ENCODE data around the gene AFF3. TPM values are rescaled to one million over a fixed set of nuclear protein-coding genes. Genes with fewer than 3 reads are reported as not detected.
"Not testable (repeated sequence)": the region's sequence is repeated elsewhere in the genome, so short reads cannot be mapped to it uniquely, and the experiment has no call there.

Gene AFF3
- total RNA-seq, 2 donors from 2014 or later: 20.8 to 22.8 TPM

- ATAC-seq; intact Hi-C loops (cut with DNase I); DNase-seq: not testable (repeated sequence)
Measured at GRCh38 chr2:99661761-99662160, 480.6 kb downstream of the AFF3 start.

- DNase-seq: no peak
- peak in 1 of 2 donors; percentile 45 for ATAC-seq
- intact Hi-C loops (cut with DNase I): no loop called here
Measured at GRCh38 chr2:99660616-99661406, 481.6 kb downstream of the AFF3 start.

- ATAC-seq (peak in 1 of 2 donors; percentile 15), DNase-seq (no peak)
- intact Hi-C loops (cut with DNase I): no loop called here
Measured at GRCh38 chr2:99659874-99660273, 482.5 kb downstream of the AFF3 start.

GRCh38 chr2:99657691-99658258 is 484.6 kb downstream of the AFF3 start:
- intact Hi-C loops (cut with DNase I): no loop called here
- no peak for DNase-seq
- ATAC-seq: no peak

- no peak for DNase-seq
Measured at GRCh38 chr2:99656994-99657393, 485.4 kb downstream of the AFF3 start.

GRCh38 chr2:99653433-99653832 is 489.0 kb downstream of the AFF3 start:
- DNase-seq (no peak), ATAC-seq (no peak)
- intact Hi-C loops (cut with DNase I): no loop called here

More at GRCh38 chr2:99656994-99657393, 485.4 kb downstream of the AFF3 start:
- intact Hi-C loops (cut with DNase I): no loop called here
- ATAC-seq: peak; percentile 76 to 83

GRCh38 chr2:99652862-99653261 is 489.5 kb downstream of the AFF3 start:
- intact Hi-C loops (cut with DNase I): no loop called here
- ATAC-seq (no peak), DNase-seq (no peak)

GRCh38 chr2:99651930-99652670 is 490.3 kb downstream of the AFF3 start:
- intact Hi-C loops (cut with DNase I): no loop called here
- ATAC-seq: peak in 1 of 2 donors; percentile 68

GRCh38 chr2:99648906-99649789 is 493.2 kb downstream of the AFF3 start:
- ATAC-seq: peak in 1 of 2 donors; percentile 40
- DNase-seq: no peak
- intact Hi-C loops (cut with DNase I): no loop called here

More at GRCh38 chr2:99651930-99652670, 490.3 kb downstream of the AFF3 start:
- no peak for DNase-seq

- DNase-seq: no peak
Measured at GRCh38 chr2:99648178-99648844, 494.1 kb downstream of the AFF3 start.

GRCh38 chr2:99645960-99646359 is 496.4 kb downstream of the AFF3 start:
- intact Hi-C loops (cut with DNase I): no loop called here
- ATAC-seq (no peak), DNase-seq (no peak)

More at GRCh38 chr2:99648178-99648844, 494.1 kb downstream of the AFF3 start:
- intact Hi-C loops (cut with DNase I): no loop called here
- ATAC-seq: peak; percentile 63 to 87

GRCh38 chr2:99644419-99644787 is 498.0 kb downstream of the AFF3 start:
- ATAC-seq (peak in 1 of 2 donors; percentile 73), DNase-seq (no peak)
- intact Hi-C loops (cut with DNase I): no loop called here

GRCh38 chr2:99643787-99644418 is 498.5 kb downstream of the AFF3 start:
- intact Hi-C loops (cut with DNase I): no loop called here
- DNase-seq: no peak
- ATAC-seq: no peak

- ATAC-seq: no peak
- DNase-seq: no peak
- intact Hi-C loops (cut with DNase I): no loop called here
Measured at GRCh38 chr2:99641999-99642398, 500.4 kb downstream of the AFF3 start.

- ATAC-seq (no peak), DNase-seq (no peak)
- intact Hi-C loops (cut with DNase I): no loop called here
Measured at GRCh38 chr2:99640635-99641151, 501.7 kb downstream of the AFF3 start.

GRCh38 chr2:99638791-99639190 is 503.6 kb downstream of the AFF3 start:
- ATAC-seq (no peak), DNase-seq (no peak)
- intact Hi-C loops (cut with DNase I): no loop called here

GRCh38 chr2:99637159-99637697 is 505.2 kb downstream of the AFF3 start:
- DNase-seq (no peak), ATAC-seq (no peak)
- intact Hi-C loops (cut with DNase I): no loop called here
